ENCODE data around the gene CLCN3. TPM values are rescaled to one million over a fixed set of nuclear protein-coding genes. Genes with fewer than 3 reads are reported as not detected.
"Not testable (repeated sequence)": the region's sequence is repeated elsewhere in the genome, so short reads cannot be mapped to it uniquely, and the experiment has no call there.

The CLCN3 gene
- polyA plus RNA-seq, 2 donors: 18.8 to 22.3 TPM

- Histone ChIP-seq H3K9me3 (ENCODE audit: control insufficient read depth in 2 of 2, insufficient read depth in 1 of 2, low read depth in 1 of 2, low read length in 1 of 2) (no peaks in the 10 kb centered on the region), H3K4me3 (ENCODE audit: low read depth in 1 of 2, low read length in 2 of 2) (no peak overlapping the region), H3K4me1 (ENCODE audit: control insufficient read depth in 2 of 2, insufficient read depth in 2 of 2, low read length in 1 of 2) (no peaks in the 10 kb centered on the region), H3K27ac (ENCODE audit: low read depth in 2 of 2, low read length in 1 of 2) (no peak overlapping the region), H3K36me3 (ENCODE audit: control insufficient read depth in 2 of 2, insufficient read depth in 2 of 2, low read length in 1 of 2) (peaks cover 0 to 3% of the 10 kb centered on the region in 2 donors), H3K27me3 (ENCODE audit: control insufficient read depth in 1 of 2, insufficient read depth in 2 of 2, low read length in 2 of 2) (no peaks in the 10 kb centered on the region)
- 91 to 94% methylated on average over 7 of the region's 7 CpGs for whole genome bisulfite sequencing, 2 donors
Observed at GRCh38 chr4:169720529-169720928, 100.2 kb downstream of the CLCN3 start.

- H3K9me3 ChIP-seq (ENCODE audit: control insufficient read depth in 2 of 2, insufficient read depth in 1 of 2, low read depth in 1 of 2, low read length in 1 of 2): no peaks in the 10 kb centered on the region
- H3K27ac ChIP-seq (ENCODE audit: low read depth in 2 of 2, low read length in 1 of 2): no peak overlapping the region
- H3K36me3 ChIP-seq (ENCODE audit: control insufficient read depth in 2 of 2, insufficient read depth in 2 of 2, low read length in 1 of 2): peaks cover 0 to 3% of the 10 kb centered on the region in 2 donors
- WGBS, 2 donors: 91 to 93% methylated on average over 9 of the region's 9 CpGs
- H3K27me3 ChIP-seq (ENCODE audit: control insufficient read depth in 1 of 2, insufficient read depth in 2 of 2, low read length in 2 of 2): no peaks in the 10 kb centered on the region
- H3K4me3 ChIP-seq (ENCODE audit: low read depth in 1 of 2, low read length in 2 of 2): no peak overlapping the region
- H3K4me1 ChIP-seq (ENCODE audit: control insufficient read depth in 2 of 2, insufficient read depth in 2 of 2, low read length in 1 of 2): no peaks in the 10 kb centered on the region
Observed at GRCh38 chr4:169723207-169723965, 103.0 kb downstream of the CLCN3 start.

GRCh38 chr4:169724260-169724659 lies 103.9 kb downstream of the CLCN3 start:
- Histone ChIP-seq H3K4me3 (ENCODE audit: low read depth in 1 of 2, low read length in 2 of 2) (no peak overlapping the region), H3K36me3 (ENCODE audit: control insufficient read depth in 2 of 2, insufficient read depth in 2 of 2, low read length in 1 of 2) (peaks cover 0 to 3% of the 10 kb centered on the region in 2 donors), H3K9me3 (ENCODE audit: control insufficient read depth in 2 of 2, insufficient read depth in 1 of 2, low read depth in 1 of 2, low read length in 1 of 2) (no peaks in the 10 kb centered on the region), H3K4me1 (ENCODE audit: control insufficient read depth in 2 of 2, insufficient read depth in 2 of 2, low read length in 1 of 2) (peaks cover 0 to 3% of the 10 kb centered on the region in 2 donors), H3K27me3 (ENCODE audit: control insufficient read depth in 1 of 2, insufficient read depth in 2 of 2, low read length in 2 of 2) (no peaks in the 10 kb centered on the region), H3K27ac (ENCODE audit: low read depth in 2 of 2, low read length in 1 of 2) (no peak overlapping the region)
- WGBS, 2 donors: 89 to 93% methylated on average over 2 of the region's 2 CpGs

GRCh38 chr4:169727616-169728015 lies 107.2 kb downstream of the CLCN3 start:
- peaks cover 0 to 6% of the 10 kb centered on the region in 2 donors for H3K36me3 ChIP-seq (ENCODE audit: control insufficient read depth in 2 of 2, insufficient read depth in 2 of 2, low read length in 1 of 2)
- H3K9me3 ChIP-seq (ENCODE audit: control insufficient read depth in 2 of 2, insufficient read depth in 1 of 2, low read depth in 1 of 2, low read length in 1 of 2): no peaks in the 10 kb centered on the region
- H3K27me3 ChIP-seq (ENCODE audit: control insufficient read depth in 1 of 2, insufficient read depth in 2 of 2, low read length in 2 of 2): no peaks in the 10 kb centered on the region
- H3K4me3 ChIP-seq (ENCODE audit: low read depth in 1 of 2, low read length in 2 of 2): no peak overlapping the region
- peaks cover 0 to 3% of the 10 kb centered on the region in 2 donors for H3K4me1 ChIP-seq (ENCODE audit: control insufficient read depth in 2 of 2, insufficient read depth in 2 of 2, low read length in 1 of 2)
- H3K27ac ChIP-seq (ENCODE audit: low read depth in 2 of 2, low read length in 1 of 2): no peak overlapping the region

GRCh38 chr4:169730564-169730963 lies 110.2 kb downstream of the CLCN3 start:
- 85 to 92% methylated on average over 5 of the region's 5 CpGs for WGBS, 2 donors
- no peaks in the 10 kb centered on the region for H3K27me3 ChIP-seq (ENCODE audit: control insufficient read depth in 1 of 2, insufficient read depth in 2 of 2, low read length in 2 of 2)
- peaks cover 0 to 6% of the 10 kb centered on the region in 2 donors for H3K36me3 ChIP-seq (ENCODE audit: control insufficient read depth in 2 of 2, insufficient read depth in 2 of 2, low read length in 1 of 2)

GRCh38 chr4:169738604-169739003 lies 118.2 kb downstream of the CLCN3 start:
- not testable (repeated sequence) for H3K4me1 ChIP-seq (ENCODE audit: control insufficient read depth in 2 of 2, insufficient read depth in 2 of 2, low read length in 1 of 2); H3K27me3 ChIP-seq (ENCODE audit: control insufficient read depth in 1 of 2, insufficient read depth in 2 of 2, low read length in 2 of 2); H3K36me3 ChIP-seq (ENCODE audit: control insufficient read depth in 2 of 2, insufficient read depth in 2 of 2, low read length in 1 of 2); H3K9me3 ChIP-seq (ENCODE audit: control insufficient read depth in 2 of 2, insufficient read depth in 1 of 2, low read depth in 1 of 2, low read length in 1 of 2); H3K4me3 ChIP-seq (ENCODE audit: low read depth in 1 of 2, low read length in 2 of 2); H3K27ac ChIP-seq (ENCODE audit: low read depth in 2 of 2, low read length in 1 of 2)

More at GRCh38 chr4:169730564-169730963, 110.2 kb downstream of the CLCN3 start:
- no peak overlapping the region for H3K27ac ChIP-seq (ENCODE audit: low read depth in 2 of 2, low read length in 1 of 2)
- H3K9me3 ChIP-seq (ENCODE audit: control insufficient read depth in 2 of 2, insufficient read depth in 1 of 2, low read depth in 1 of 2, low read length in 1 of 2): no peaks in the 10 kb centered on the region
- no peak overlapping the region for H3K4me3 ChIP-seq (ENCODE audit: low read depth in 1 of 2, low read length in 2 of 2)
- peaks cover 0 to 3% of the 10 kb centered on the region in 2 donors for H3K4me1 ChIP-seq (ENCODE audit: control insufficient read depth in 2 of 2, insufficient read depth in 2 of 2, low read length in 1 of 2)

GRCh38 chr4:169741569-169741968 lies 121.2 kb downstream of the CLCN3 start:
- H3K36me3 ChIP-seq (ENCODE audit: control insufficient read depth in 2 of 2, insufficient read depth in 2 of 2, low read length in 1 of 2): no peaks in the 10 kb centered on the region
- no peaks in the 10 kb centered on the region for H3K9me3 ChIP-seq (ENCODE audit: control insufficient read depth in 2 of 2, insufficient read depth in 1 of 2, low read depth in 1 of 2, low read length in 1 of 2)
- no peak overlapping the region for H3K27ac ChIP-seq (ENCODE audit: low read depth in 2 of 2, low read length in 1 of 2)
- 88 to 90% methylated on average over 2 of the region's 2 CpGs for WGBS, 2 donors
- H3K4me3 ChIP-seq (ENCODE audit: low read depth in 1 of 2, low read length in 2 of 2): no peak overlapping the region
- no peaks in the 10 kb centered on the region for H3K4me1 ChIP-seq (ENCODE audit: control insufficient read depth in 2 of 2, insufficient read depth in 2 of 2, low read length in 1 of 2)
- no peaks in the 10 kb centered on the region for H3K27me3 ChIP-seq (ENCODE audit: control insufficient read depth in 1 of 2, insufficient read depth in 2 of 2, low read length in 2 of 2)

GRCh38 chr4:169744601-169745000 lies 124.2 kb downstream of the CLCN3 start:
- H3K27ac ChIP-seq (ENCODE audit: low read depth in 2 of 2, low read length in 1 of 2): peak overlapping the region in 1 of 2 donors; percentile 87
- no peaks in the 10 kb centered on the region for H3K9me3 ChIP-seq (ENCODE audit: control insufficient read depth in 2 of 2, insufficient read depth in 1 of 2, low read depth in 1 of 2, low read length in 1 of 2)
- H3K4me1 ChIP-seq (ENCODE audit: control insufficient read depth in 2 of 2, insufficient read depth in 2 of 2, low read length in 1 of 2): no peaks in the 10 kb centered on the region
- H3K36me3 ChIP-seq (ENCODE audit: control insufficient read depth in 2 of 2, insufficient read depth in 2 of 2, low read length in 1 of 2): peaks cover 0 to 3% of the 10 kb centered on the region in 2 donors
- H3K27me3 ChIP-seq (ENCODE audit: control insufficient read depth in 1 of 2, insufficient read depth in 2 of 2, low read length in 2 of 2): no peaks in the 10 kb centered on the region
- WGBS, 2 donors: 86 to 98% methylated on average over 1 of the region's 1 CpG
- H3K4me3 ChIP-seq (ENCODE audit: low read depth in 1 of 2, low read length in 2 of 2): no peak overlapping the region

- Histone ChIP-seq H3K27ac (ENCODE audit: low read depth in 2 of 2, low read length in 1 of 2) (peak overlapping the region in 1 of 2 donors; percentile 87), H3K9me3 (ENCODE audit: control insufficient read depth in 2 of 2, insufficient read depth in 1 of 2, low read depth in 1 of 2, low read length in 1 of 2) (no peaks in the 10 kb centered on the region), H3K27me3 (ENCODE audit: control insufficient read depth in 1 of 2, insufficient read depth in 2 of 2, low read length in 2 of 2) (no peaks in the 10 kb centered on the region), H3K36me3 (ENCODE audit: control insufficient read depth in 2 of 2, insufficient read depth in 2 of 2, low read length in 1 of 2) (peaks cover 0 to 3% of the 10 kb centered on the region in 2 donors), H3K4me1 (ENCODE audit: control insufficient read depth in 2 of 2, insufficient read depth in 2 of 2, low read length in 1 of 2) (no peaks in the 10 kb centered on the region), H3K4me3 (ENCODE audit: low read depth in 1 of 2, low read length in 2 of 2) (no peak overlapping the region)
- WGBS, 2 donors: 98 to 100% methylated on average over 1 of the region's 1 CpG
Observed at GRCh38 chr4:169745291-169745690, 124.9 kb downstream of the CLCN3 start.

GRCh38 chr4:169756971-169757574 lies 136.7 kb downstream of the CLCN3 start:
- peak overlapping the region; percentile 79 to 93 for H3K4me3 ChIP-seq (ENCODE audit: low read depth in 1 of 2, low read length in 2 of 2)
- 1 to 2% methylated on average over 13 of the region's 13 CpGs for WGBS, 2 donors
- H3K27ac ChIP-seq (ENCODE audit: low read depth in 2 of 2, low read length in 1 of 2): peak overlapping the region; percentile 61 to 65
- H3K36me3 ChIP-seq (ENCODE audit: control insufficient read depth in 2 of 2, insufficient read depth in 2 of 2, low read length in 1 of 2): no peaks in the 10 kb centered on the region
- peaks cover 0 to 2% of the 10 kb centered on the region in 2 donors for H3K4me1 ChIP-seq (ENCODE audit: control insufficient read depth in 2 of 2, insufficient read depth in 2 of 2, low read length in 1 of 2)
- no peaks in the 10 kb centered on the region for H3K9me3 ChIP-seq (ENCODE audit: control insufficient read depth in 2 of 2, insufficient read depth in 1 of 2, low read depth in 1 of 2, low read length in 1 of 2)
- no peaks in the 10 kb centered on the region for H3K27me3 ChIP-seq (ENCODE audit: control insufficient read depth in 1 of 2, insufficient read depth in 2 of 2, low read length in 2 of 2)
